HG02884 (cell line): ENCODE measurements around the gene DAAM2.

ENCODE experiments used
- ATAC-seq: cut with Tn5 transposase; IDR thresholded peaks from one replicate; pipeline ENCODE4 v1.9.1; 2021; ENCODE audit warnings: mild to moderate bottlenecking, moderate library complexity; ENCODE audit not compliant: unreplicated experiment

The DAAM2 gene

GRCh38 chr6:39786649-39787048, 5.5 kb upstream of the DAAM2 start:
- no peak for ATAC-seq

- ATAC-seq, result no peak
Observed at GRCh38 chr6:39787322-39787721, 4.9 kb upstream of the DAAM2 start.

GRCh38 chr6:39790772-39791171, 1.4 kb upstream of the DAAM2 start:
- ATAC-seq, result no peak

DNA sequence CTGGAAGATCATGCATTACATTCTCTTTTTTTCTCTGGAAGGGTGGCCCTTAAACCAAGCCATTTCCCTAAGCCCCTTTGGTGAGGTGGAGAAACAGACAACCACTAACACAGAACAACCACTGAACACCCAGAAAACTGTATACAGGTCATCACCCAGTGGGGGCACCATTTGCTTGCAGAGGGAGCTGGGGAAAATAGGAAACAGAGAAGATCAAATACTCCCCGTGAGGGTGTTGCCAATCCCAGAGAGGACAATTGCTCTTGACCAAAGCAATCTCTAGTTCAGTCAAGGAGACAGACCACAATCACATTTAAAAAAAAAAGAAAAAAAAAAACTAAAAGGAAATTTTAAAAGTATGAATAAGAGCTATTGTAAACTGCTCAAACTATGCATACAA, 865 bp upstream of the DAAM2 start:
- no peak for ATAC-seq

DNA sequence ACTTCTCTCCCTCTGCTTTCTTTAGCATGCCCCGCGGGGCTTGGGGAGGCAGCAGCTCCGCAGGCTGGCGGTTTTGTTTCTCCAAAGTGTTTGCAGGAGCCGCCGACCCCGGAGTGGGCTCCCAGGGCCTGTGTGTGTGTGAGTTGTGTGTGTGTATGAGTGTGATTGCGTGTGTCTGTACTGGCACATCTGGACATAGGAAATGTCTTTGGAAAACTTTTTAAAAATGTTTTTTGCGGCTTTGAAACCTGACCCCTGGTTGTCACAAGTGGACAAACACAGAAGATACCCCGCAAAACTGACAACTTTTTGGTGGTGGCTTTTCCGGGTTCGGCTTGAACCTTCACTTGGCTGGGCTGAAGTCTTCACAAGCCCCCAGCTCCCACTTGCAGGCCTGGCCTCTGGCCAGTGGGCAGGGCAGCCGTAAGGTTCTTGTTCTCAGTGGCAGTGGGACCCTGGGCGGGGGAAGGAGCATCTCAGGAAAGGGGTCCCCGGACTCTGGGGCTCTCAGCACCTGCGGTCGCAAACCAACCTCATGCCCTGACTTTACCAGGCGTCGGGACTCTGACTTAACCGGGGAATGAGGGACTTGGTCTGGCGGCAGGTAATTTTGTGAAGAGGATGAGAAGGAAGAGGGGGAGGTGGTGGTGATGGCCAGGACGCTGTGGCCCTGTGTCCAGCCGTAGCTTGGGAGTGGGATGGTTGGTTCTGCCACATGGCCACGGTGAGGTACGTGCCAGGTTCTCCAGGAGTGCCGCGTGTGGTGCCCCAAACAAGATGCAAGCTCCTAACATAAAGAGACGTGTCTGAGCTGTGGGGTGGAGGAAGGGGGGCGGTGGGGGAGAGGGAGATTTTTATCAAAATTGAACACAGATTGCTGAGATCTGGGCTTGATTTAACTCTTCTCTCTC, 619 bp downstream of the DAAM2 start:
- ATAC-seq, result no peak

DNA sequence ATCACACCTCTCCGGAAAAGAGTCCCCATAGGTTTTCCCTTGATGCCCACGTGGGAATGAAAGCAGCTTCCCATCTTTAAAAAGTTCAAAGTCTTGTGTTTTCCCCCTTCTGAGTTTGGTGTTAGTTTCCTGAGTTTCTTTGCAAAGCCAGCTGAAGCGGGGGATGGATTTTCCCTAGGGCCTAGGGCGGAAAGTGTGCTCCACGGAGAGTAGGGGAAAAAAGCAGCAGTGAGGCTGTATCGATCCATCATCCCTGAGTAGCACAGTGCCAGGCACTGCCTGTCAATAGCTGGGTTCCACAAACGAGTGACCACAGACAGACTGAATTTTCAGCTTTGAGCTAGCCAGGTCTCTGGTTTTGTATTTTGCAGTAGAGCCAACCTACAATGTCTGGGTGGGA, 1.3 kb downstream of the DAAM2 start:
- no peak for ATAC-seq

GRCh38 chr6:39794231-39794630, 2.1 kb downstream of the DAAM2 start:
- ATAC-seq, result no peak

- ATAC-seq, result no peak
Observed at GRCh38 chr6:39797751-39798150, 5.6 kb downstream of the DAAM2 start.

GRCh38 chr6:39800034-39801032, 8.2 kb downstream of the DAAM2 start:
- no peak for ATAC-seq

DNA sequence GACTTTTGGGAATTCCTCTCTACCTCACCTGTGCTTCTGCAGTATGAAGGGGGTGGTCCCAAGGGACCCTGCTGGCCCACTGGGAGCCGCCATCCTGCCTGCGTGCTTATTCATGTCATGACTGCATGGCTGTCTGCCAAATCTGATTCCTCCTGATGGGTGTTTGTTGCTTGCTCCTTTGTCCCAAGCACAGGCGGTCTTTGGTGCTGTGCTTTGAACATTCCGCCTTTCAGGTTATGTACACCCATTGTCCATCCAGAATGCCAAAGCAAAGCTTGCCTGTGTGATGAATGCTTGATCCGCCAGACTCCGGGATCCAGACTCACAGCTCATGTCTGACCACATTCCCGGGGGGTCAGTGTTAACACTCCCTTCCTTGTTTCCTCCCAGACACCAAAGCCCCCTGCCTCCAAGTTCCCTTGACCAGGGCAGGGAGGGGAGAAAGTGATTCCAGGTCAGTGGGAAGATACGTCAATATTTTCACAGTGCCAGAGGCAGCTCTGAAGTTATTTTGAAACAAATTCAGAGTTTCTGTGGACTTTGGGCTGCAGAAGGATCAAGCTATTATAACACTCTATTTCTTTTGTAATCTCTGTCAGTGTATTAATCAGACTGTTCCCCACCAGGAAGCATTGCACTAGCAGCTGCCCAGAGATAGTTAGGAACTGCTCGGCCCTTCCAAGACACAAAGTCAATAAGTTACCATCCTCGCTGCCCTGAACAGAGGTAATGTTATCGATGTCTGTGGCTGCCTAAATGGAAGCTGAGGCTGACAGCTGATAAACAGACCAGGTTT, 9.5 kb downstream of the DAAM2 start:
- no peak for ATAC-seq

GRCh38 chr6:39803872-39804271, 11.7 kb downstream of the DAAM2 start:
- ATAC-seq, result no peak

DNA sequence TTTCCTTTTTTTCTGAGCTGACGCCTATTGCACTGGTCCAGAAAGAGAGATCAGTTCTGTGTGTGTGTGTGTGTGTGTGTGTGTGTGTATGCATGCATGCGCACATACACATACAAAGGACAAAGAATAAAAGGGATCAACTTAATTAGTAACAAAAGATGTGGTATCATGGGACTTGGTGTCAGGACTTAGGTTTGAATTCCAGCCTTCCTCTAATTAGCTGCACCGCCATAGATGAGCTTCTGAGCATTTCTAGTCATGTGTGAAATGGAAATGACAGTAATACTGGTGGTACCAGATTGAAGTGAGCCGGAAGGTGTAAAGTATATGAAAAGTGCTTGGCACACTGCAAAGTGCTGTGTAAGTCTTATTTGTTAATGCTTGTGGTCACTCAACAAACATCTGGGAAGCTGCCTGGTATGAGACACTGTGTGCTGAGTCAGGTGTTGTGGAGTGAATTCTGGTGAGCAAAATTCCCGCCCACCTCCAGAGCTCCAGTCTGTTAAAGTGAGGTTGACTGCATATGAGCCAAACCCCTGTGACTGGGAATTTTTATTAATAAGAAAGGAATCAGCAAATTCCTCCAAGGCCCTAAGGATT, 12.4 kb downstream of the DAAM2 start:
- no peak for ATAC-seq

GRCh38 chr6:39806278-39806677, 14.1 kb downstream of the DAAM2 start:
- ATAC-seq, result no peak

DNA sequence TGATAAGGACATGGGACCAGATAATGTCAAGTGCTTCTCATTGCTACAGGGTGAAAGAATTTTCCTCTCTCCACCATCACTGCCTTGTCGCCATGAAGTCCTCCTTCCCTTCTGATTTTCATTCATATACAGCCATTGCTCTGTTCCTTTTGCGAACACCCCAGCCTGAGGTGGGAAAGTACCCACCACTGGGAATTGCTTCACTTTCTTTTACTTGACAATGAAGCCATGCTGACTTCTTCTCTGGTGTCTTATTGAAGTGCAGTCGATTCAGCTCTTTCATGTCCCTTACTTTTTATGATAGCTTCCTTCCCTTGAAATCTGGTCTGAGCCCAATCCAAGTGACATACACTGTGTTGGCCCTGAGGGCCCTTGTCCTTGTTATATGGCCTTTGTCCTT, 16.2 kb downstream of the DAAM2 start:
- ATAC-seq, result no peak

DNA sequence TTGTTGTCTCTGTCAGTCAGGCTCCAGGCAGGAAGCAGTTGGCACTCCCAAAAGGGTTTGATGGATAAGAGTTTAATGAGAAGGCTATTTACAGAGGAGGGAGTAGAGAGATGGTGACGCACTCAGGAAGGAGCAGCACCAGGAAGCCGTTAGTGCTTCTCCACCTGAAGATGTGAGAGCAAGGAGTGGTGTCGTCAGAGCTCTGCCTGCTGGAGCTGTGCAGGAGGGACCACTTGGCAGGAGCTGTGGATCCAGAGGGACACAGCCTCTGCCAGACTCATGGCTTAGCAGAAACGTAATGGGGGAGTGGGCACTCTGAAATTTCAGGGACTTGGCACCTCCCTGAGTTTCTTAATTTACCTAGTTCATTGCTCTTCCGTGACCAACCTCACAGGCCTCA, 16.8 kb downstream of the DAAM2 start:
- no peak for ATAC-seq

DNA sequence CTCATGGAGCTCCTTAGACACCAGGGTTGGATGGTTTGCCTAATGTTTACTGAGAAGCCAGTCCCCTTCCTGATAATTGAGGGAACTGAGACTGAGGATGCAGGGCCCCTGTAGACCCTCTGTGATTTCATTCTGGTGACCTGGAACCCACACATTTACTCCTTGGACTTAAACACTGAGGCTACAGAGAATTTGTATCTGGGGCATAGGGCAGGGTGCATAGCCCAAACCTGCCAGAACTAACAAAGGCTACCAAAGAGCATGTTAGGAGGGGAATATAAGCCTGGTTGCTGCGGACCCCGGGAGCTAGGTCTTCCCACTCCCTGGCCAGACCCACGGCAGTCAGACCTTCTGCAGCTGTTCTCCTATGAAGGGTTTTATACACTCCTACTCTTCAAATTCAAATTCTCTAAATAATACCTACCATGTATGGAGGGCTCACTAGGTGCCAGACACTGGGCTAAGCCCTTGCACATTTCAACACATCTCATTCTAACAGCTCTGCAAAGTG, 19.7 kb downstream of the DAAM2 start:
- ATAC-seq, result no peak

DNA sequence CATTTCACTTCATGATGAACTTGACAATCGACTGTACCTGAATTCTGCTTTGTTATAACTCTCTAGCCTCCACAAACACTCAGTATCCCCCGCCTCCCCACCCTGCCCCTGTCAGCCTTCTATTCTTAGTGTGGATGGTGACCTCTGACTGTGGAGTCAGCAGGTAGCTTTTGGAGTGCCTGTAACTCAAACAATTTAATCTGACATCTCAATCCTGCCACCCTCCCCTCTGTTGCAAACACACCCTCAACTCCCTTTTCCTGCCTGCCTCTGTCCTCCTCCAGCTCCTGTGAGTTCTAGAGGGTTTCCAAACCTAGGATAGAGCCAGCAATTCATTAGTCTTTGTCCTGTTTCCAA, 20.3 kb downstream of the DAAM2 start:
- ATAC-seq, result no peak

DNA sequence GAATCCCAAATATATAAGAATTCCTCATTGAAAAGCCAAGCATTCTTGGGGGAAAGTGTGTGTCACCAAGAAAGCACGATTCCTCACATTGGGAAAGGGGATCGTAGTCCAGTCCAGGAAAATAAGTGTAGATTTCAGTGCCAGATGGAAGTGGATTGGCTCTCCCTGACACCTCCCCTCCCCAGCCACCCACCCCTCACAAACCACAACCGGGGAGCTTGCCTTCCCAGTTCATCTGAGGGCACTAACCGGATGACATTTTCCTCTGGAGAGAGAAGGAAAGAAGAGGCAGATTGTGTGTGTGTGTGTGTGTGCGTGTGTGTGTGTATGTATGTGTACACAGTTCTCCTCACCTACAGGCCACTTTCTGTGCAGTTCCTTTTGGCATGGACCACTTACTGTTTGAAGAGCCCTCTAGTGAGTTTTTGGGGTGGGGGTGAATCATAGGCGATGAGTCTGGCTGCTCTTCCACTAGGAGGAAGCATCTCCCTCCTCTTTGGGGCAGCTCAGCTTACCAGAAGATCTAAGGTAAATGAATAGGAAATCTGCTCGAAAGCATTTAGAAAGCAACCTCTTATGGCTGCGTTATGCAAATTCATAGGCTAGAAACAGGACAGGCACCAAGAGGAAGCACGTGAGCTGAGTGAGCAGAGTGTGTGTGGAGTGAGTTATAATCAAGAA, 20.8 kb downstream of the DAAM2 start:
- peak; percentile 74 for ATAC-seq

- ATAC-seq, result no peak
Observed at GRCh38 chr6:39814236-39814635, 22.1 kb downstream of the DAAM2 start.

GRCh38 chr6:39815356-39815755, 23.2 kb downstream of the DAAM2 start:
- no peak for ATAC-seq
